HL-60/S4 (cell line): ENCODE results near the gene RUNX3.

Experiments used
- in situ Hi-C: fragments of 300-500 bp; cut with MboI; formaldehyde crosslinking; loops from 2 replicates; pipeline ENCODE4 v1.14.3; 2022; ENCODE audit warnings: low sequenced_read_pairs

Gene RUNX3

DNA sequence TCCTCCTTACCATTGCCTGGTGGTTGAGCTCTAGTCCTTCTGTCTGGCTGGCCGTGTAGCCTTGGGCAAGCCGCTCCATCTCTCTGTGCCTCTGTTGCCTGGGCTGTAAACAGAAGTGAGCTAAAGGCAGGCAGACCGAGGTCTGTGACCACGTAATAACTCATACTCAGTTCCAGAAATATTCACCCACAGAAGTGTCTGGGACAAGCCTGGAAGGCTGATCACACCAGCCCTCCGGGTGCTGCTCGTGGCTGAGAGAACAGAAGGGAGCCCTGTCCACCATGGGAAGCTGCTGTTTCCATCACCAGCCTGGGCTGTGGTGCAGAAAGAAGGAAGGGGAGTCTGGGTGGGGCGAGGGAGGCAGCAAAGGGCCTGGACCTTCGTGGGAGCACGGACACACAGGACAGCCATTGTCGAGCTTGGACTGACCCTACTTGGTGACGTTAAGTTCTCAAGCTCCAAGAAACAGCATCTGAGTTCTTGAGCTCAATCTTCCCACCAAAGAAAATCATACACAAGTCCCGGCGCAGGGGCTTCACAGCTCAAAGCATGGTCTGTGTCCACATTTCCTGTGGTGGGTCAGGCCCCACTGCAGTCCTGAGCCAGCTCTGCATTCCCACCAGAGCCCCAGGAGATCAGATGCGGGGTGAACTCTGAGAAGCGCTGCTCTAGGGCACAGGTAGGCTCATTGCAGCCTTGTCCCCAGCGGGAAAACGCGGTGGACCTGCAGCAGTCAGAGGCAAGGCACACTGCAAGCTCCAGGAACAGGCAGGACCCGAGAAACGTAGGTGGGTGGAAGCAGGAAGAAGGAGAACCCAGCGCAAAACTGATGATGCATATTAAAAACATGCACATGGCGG is 61.8 kb downstream of the RUNX3 start:
- in situ Hi-C loops: loop anchor here (25.0 kb wide), 1 partner anchor 944 kb away; the partner anchor contains the start of genes MTFR1L and SELENON

DNA sequence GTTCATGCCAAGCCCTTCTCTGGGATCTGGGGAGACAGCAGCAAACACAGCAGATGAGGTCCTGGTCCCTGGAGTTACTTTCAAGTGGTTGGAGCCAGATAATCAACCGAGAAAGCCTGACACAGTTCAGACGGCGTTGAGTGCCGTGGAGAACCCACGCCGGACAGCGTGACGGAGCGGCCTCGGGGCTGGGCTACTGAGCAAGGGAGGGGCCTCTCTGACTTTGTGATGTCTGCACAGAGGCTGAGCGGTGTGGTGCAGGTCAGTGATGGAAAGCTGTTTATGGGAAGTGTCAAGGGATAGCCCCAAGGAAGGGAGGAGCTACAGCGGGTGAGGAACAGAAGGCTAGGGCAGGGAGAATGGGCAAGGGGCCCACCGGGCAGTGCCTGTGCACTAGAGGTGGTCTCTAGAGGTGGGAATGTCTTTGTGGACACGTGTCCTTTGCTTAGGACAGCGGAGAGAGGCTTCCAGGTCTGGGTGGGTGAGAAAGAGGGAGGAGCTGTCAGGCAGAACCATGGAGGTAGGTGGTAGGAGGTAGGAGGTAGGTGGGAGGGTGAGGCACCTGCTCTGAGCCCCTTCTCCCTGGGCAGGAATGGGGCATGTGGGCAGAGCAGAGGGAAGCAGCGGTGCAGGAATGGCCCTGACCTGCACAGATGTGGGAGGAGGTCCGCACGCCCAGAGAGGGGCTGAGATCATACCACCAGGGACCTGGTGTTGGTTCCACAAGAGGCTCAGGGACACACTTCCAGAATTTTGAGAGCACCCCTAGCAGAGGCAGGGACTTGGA is 62.8 kb downstream of the RUNX3 start:
- in situ Hi-C loops: loop anchor here (25.0 kb wide), 1 partner anchor 945 kb away; the partner anchor contains the start of genes MTFR1L and SELENON

DNA sequence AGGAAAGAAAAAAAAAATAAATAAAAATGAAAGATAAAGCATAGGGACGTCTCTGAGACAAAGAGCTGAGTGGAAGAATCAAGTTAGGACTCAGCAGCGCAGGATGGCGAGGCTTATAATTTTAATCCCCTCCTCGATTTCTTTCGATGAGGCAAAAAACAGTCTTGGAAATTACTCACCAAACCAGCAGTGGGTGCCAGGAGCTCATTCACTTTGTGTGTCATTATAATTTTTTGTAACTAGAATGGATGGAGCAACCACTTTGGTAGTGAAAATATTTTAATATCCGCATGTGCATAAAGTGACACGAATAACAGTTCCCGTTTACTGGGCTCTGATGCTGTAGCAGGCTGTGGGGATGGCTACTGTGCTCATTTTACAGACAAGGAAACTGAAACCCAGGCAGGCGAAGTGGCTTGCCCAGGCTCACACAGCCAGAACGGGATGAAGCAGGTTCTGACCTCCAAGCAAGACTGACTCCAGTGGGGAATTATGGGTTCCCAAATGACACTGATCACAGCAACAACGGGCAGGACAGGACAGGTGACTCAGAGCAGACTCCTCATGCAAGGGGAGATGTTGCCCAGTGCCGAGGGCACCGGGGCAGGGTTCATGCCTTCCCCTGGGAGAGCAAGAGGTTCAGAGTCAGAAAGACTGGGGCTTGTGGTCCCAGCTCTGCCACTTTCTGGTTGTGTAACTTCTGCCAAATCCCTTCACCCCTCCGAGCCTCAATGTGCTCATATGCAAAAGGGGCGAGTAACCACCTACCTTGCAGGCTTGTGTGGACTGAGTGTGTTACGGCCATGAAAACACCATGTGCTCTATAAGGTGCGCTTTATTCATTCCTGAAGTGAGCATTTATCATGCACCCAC is 63.6 kb downstream of the RUNX3 start:
- in situ Hi-C loops: loop anchor here (25.0 kb wide), 1 partner anchor 946 kb away; the partner anchor contains the start of genes MTFR1L and SELENON

DNA sequence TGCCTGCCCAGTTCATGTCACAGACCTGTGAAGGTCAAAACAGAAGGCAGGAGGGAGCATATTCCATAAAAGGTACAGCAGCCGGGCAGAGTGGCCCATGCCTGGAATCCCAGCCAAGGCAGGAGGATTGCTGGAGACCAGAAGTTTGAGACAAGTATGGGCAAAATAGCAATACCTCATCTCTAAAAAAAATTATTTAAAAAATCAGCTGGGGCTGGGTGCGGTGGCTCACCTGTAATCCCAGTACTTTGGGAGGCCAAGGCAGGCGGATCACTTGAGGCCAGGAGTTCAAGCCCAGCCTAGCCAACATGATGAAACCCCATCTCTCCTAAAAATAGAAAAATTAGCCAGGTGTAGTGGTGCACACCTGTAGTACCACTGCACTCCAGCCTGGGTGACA is 64.5 kb downstream of the RUNX3 start:
- in situ Hi-C loops: loop anchor here (25.0 kb wide), 1 partner anchor 947 kb away; the partner anchor contains the start of genes MTFR1L and SELENON

GRCh38 chr1:24865168-24865567 is 64.9 kb downstream of the RUNX3 start:
- in situ Hi-C loops: loop anchor here (25.0 kb wide), 1 partner anchor 947 kb away; the partner anchor contains the start of genes MTFR1L and SELENON

DNA sequence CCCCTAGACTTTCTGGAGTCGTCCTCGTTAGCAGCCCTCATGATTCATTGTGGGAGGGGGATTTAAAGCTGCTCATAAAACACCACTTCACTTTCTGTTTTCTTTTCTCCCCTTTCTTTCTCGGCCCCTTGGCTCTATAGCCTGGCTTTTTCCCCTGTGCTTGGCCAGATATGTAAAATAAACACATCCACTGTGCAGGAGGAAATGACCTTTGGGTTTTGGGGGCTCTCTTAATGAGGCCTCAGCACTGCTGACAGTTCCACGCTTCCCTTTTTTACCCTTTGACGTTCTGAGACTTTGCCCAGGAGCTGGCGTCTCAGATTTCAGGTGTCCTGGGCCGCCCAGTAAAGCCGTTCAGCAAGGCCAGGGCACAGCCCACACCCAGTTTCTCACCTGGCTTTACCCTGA is 65.7 kb downstream of the RUNX3 start:
- in situ Hi-C loops: loop anchor here (25.0 kb wide), 1 partner anchor 948 kb away; the partner anchor contains the start of genes MTFR1L and SELENON

DNA sequence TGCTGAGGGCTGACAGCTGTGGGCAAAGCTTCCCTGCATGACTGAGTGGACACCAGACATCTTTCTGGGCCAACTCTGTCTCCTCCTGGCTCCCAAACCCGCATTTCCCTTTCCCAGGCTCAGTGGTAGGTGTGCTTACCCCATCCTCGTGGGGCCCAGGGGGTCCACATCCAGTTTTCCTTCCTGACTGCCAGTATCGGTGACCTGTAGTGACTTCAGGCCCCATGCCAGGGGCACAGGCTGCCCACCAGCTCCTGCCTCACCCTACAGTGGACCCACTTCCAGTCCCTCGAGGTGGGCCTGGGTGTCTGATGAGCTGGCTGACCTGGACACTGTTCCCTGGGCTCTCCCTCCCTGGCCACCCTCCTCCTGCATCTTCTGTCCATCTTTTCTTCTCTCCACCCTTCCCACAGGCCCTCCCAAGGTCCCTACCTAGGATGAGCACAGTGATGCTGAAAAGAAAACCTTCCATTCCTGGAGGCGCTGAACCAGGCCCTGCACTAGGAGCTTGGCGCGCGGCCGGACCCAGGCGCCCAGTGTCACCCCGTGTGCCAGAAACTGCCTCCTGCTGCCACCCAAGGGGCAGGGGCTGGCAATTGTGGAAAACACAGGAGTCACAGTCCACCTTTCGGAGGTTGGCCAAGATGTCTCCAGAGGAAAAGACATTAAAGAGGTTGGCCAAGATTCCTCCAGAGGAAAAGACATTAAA is 67.1 kb downstream of the RUNX3 start:
- in situ Hi-C loops: loop anchor here (25.0 kb wide), 1 partner anchor 949 kb away; the partner anchor contains the start of genes MTFR1L and SELENON

DNA sequence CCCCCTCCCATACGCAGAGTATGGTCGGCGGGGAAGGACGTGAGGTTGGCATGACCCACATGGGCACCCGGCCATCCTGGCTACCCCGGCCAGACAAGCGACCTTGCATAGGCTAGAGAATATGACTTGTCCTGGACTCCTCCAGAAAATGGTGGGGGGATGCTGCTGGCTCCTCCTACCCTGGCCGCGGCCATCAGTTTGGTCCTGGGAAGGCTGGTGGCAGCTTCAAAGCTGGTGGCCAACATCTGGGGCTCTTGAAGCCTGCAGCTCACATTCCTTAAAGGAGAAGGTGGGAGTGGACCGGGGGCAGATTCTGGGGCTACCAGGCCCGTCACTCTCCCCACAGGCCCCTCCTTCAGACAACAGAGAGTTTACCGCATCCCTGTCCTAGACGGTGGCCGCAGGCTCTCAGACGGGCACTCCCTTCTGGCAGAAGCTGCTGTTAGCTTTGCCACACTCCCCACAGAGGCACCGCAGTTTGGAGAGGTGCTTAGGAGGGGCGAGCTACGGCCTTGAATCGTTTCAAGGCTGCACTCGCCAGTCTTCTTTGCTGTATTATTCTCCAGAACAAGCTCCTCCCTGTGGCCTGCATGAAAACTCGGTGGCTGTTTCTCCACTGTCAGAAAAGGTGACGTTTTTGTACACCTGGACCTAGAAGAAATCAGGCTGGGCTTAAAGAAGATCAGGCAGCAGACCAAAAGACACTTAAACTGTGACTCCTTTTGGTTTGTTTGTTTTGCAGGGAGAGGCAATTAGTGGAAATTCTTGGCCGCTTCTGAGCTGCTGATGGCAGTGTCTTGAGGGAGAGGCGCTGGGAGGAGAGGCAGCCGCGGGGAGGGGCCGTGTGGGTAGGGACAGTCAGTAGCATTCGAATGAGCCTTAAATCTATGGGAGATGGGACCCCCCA is 68.0 kb downstream of the RUNX3 start:
- in situ Hi-C loops: loop anchor here (25.0 kb wide), 1 partner anchor 950 kb away; the partner anchor contains the start of genes MTFR1L and SELENON

DNA sequence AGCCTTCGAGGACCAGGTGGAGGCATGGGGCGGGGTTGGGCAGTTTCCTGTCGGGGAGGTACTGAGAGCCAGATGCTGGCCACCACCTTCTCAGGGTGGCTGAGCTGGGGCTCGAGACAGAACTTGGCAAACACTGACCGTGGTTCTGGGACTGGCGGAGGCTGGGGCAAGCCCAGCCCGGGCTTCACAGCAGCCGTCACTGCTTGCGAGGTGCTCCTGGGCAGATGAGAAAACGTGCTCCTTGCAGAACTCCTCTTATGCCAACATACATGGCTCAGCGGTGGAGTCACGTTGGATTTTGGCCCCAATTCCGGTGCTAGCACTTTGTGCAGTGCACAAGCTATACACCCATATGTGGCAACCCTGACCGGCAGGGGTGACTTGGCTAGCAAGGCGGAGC is 69.2 kb downstream of the RUNX3 start:
- in situ Hi-C loops: loop anchor here (25.0 kb wide), 1 partner anchor 951 kb away; the partner anchor contains the start of genes MTFR1L and SELENON

- in situ Hi-C loops: loop anchor here (25.0 kb wide), 1 partner anchor 953 kb away; the partner anchor contains the start of genes MTFR1L and SELENON
Measured at GRCh38 chr1:24859063-24860010, 70.7 kb downstream of the RUNX3 start.

DNA sequence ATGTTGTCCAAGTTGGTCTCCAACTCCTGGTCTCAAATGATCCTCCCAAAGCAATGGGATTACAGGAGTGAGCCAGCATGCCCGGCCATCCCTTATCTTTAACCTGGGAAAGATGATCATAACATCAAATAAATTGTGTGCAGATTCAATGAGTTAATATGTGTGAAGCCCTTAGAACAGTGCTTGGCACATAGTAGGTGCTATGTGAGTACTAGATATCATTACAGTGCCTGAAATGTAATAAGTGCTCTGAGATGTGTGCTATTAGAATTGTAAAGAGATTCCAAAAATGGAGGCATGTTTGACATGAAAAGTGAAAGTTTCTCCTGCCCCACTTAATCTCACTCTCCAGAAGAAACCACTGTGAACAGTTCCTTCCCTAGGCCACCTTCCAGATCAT is 71.8 kb downstream of the RUNX3 start:
- in situ Hi-C loops: loop anchor here (25.0 kb wide), 1 partner anchor 954 kb away; the partner anchor contains the start of genes MTFR1L and SELENON

GRCh38 chr1:24857507-24858133 is 72.5 kb downstream of the RUNX3 start:
- in situ Hi-C loops: loop anchor here (25.0 kb wide), 1 partner anchor 955 kb away; the partner anchor contains the start of genes MTFR1L and SELENON

DNA sequence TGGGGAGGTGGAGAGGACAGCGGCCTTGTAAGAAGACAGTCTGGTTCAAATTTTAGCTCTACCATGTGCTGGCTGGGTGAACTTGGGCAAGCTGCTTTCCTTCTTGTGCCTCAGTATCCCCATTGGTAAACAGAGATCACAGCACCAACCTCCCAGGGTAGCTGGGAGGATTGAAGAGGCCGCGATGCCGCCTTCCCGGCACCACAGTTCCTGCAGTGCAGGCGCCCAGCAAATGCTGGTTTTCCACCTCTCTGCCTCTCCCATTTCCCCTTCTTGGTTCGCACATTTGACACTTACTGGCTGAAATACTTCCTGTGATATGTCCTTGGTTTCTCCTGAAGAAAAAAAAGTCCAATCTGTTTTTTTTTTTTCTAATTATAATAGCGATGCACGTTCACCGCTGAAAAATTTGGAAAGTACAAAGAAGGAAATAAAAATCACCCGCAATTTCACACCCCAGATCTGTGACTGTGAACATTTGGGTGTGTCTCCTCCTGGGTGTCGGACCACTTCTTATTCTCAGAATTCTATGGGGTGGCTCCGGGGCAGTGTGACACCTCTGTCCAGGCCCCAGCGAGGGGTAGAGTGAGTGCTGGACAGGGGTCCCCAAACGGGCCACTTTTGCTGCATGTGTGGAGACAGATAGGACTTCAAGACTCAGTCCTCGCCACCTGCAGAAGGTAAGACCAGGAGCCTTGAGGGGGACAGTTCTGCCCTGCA is 73.1 kb downstream of the RUNX3 start:
- in situ Hi-C loops: loop anchor here (25.0 kb wide), 1 partner anchor 955 kb away; the partner anchor contains the start of genes MTFR1L and SELENON

DNA sequence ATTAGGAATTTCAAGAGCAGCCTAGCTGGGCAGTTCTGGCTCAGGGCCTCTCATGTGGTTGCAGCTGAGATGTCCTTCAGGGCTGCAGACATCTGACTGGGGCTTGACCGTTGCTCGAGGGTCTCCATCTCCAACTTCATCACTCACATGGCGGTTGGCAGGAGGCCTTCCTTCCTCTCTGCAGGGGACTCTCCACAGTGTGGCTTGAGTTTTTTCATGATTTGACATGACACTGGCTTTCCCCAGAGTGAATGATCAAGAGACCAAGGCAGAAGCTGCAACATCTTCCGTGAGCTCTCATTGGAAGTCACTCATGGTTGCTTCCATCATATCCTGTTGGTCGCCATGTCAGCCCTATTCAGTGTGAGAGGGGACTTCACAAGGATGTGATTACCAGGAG is 74.6 kb downstream of the RUNX3 start:
- in situ Hi-C loops: loop anchor here (25.0 kb wide), 1 partner anchor 957 kb away; the partner anchor contains the start of genes MTFR1L and SELENON

DNA sequence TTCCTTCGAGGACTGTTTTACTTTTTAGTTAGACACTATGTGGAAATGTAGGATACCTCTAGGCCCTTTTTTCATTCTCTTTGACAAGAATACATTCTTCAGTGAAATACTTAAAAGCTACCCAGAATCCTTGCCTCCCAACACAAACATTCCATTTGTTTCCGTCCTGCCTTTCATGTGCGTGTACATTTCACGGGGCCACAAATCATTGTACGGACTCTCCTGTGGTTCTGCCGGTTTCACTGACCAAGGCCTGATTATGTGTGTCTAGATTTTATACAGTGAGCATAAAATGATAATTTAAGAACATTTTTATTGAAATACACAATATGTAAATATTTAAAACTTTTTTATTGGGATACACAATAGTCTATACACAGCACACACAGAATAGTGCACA is 76.4 kb downstream of the RUNX3 start:
- in situ Hi-C loops: loop anchor here (25.0 kb wide), 1 partner anchor 959 kb away; the partner anchor contains the start of genes MTFR1L and SELENON
